GM18511 (cell line): ENCODE results near the gene ZNF750.

Source experiments
- ATAC-seq: cut with Tn5 transposase; IDR thresholded peaks from one replicate; pipeline ENCODE4 v1.9.1; 2021; ENCODE audit warnings: mild to moderate bottlenecking, moderate library complexity; ENCODE audit not compliant: unreplicated experiment

Gene ZNF750

DNA sequence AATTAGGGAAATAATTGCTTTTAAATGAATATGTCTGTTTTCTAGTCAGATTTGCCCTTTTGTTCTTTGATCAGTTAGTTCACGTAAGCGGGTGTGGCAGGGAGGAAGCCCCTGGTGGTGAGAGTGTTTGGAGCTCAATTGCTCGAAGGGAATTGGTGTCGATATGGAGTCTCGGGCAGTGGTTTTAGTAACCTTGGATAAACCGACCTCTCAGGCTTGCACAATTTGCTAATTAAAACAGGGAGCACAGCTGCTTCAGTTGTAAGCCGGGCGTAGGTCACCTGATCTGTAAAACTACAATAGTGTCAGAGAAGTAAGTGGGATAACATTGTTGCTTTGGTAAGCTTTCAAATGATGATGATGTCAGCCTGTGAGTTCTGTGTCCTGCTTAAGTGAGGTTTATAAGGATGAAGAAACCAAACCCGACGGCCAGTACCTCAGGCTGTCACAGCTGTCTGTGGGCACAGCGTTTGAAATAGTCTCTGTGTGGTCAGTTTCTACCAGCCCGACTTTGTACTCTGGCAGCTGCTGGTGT lies 2.9 kb downstream of the ZNF750 start:
- ATAC-seq, result no peak

DNA sequence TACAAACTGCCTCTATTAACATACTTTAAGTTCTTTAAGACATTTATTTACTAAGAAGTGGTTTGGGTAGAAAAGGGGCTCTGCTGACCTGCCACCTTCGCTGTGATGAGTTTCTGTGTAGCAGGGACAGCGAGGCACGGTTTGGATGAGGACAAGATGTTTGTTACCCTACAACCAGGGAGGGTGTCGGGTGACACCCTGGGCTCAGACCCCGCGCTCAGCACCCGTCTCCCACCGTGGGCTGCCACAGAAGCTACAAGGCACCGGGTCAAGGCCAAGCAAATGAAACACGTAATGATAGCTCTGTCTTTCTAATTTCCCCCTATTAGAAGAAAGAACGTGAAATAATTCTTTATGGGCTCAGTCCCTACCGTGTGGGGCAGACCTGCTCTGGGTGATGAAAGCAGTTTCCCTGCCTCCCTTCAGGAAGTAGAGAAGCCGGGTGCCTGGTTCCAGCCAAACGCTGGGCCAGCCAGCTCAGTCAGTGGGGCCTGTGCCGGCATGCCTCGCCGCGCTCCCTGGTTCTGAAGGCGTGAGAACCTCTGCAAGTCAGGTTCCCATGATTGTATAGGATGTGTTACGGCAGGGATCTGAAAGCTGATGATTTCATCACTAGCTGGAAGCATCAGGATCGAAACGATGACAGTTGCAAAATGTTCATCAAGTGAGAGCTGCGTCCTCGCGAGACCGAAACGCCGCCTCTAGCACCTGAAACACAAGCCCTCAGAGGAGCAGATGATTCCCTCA lies 3.9 kb downstream of the ZNF750 start:
- no peak for ATAC-seq

DNA sequence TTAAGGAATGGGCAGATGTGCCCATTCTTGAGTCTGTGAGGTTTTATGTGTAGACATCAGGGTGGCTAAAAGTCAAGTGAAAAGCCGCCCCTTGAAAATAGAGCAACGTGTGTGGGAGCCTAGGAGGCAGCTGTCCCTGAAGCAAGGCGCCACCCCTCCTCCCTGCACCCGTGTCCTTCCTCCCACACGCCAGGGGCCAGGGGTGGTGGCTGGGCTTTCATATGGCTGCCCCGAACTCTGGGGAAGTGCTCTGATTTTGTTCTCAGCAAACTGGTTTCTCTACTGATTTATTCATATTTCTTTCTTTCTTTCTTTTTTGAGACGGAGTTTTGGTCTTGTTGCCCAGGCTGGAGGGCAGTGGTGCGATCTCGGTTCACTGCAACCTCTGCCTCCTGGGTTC lies 4.7 kb downstream of the ZNF750 start:
- ATAC-seq, result no peak

DNA sequence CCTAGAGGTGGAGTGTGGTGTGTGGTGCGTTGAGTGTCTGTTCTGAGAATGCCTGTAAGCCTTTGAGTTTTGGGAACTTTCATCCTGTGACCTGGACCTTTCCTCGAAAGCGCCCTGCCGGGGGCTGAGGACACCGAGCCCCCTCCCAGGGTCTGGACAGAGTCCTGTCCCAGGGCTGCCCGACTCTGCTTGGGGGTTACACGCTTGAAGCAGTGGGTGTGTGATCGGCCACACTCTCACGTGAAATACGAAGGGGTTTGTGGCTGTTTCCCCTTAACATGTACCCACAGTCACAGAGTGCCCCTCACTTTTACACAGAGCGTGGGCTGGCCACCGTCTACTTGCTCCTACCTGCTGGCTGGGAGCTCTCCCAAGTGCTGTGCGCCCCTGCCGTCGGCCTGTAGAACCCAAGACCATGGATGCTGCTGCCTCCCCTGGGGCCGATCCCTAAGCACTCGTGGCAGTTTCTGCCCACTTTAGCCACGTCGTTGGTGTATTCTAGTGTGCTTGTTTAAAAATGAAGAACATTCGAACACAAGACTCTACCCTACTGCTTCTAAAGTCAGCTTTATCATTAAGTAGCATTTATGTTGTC lies 6.8 kb downstream of the ZNF750 start:
- no peak for ATAC-seq

DNA sequence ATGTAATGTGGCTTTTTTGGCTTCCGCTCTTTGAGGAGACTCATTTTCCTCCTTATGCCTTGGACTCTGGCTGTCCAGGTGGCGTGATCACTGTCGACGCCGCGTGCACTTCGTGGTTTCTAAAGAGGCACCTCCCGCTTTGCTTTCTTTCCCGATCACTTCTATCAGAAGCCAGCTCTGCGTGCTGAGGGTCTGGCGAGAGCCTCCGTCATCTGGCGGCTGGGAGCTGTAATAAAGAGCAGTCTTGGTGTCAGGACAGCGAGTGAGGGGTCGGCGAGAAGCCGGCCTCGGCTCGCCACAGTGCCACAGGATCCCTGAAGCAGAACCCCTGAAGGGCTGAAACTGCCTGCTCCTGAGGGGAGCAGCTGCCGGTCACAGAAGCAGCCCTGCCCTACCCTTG lies 7.4 kb downstream of the ZNF750 start:
- no peak for ATAC-seq

DNA sequence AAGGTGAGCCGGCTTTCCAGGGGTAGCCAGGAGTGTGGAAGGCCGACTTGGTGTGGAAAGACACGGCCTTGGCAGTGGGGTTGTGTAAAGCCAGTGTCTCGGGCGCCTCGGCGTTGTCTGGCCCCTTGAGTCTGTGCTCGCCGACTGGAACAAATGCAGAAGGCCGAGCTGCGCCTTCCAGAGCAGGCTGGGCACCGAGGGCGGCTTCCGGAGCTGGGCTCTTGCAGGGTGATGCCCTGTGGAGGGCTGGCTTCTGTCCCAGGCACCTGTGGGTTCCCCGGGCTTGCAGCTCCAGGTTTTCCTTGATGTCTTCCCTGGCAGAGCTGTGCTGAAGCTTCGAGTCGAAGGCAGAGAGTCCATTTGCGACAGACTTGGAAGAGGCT lies 8.0 kb downstream of the ZNF750 start:
- ATAC-seq, result no peak

DNA sequence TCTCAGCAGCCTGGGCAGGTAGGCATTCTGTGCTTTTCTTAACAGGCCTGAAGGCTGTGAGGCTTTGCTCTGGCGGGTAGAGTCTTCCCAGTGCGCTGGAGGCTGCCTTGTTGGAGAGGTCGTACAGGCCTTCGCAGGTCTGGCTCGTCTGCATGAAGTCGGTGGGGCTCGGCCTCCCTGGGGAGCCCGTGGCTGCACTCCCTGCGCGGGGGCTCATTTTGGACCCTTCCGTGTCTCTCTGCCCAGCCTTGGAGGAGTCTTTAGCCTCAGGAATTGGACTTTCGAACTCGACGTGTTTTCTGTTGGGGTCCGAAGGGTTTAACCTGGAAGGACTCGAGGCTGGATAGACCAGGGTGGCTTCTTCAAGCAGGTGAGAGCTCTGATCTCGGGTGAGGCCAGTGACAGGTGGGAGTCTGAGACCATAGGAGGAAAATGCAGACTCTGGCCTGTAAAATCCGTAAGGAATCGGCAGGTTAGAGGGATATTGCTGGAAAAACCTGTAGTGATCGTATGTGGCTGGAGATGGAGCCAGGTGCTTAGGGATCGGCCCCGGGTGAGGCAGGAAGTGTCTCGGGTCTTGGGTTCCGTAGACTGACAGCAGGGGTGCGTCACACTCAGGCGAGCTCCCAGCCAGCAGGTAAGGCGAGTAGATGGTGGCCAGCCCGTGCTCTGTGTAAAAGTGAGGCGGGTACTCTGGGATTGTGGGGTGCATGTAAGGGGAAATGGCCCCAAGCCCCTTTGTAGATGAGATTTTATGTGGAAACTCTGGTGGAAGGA lies 8.6 kb downstream of the ZNF750 start:
- ATAC-seq, result no peak

DNA sequence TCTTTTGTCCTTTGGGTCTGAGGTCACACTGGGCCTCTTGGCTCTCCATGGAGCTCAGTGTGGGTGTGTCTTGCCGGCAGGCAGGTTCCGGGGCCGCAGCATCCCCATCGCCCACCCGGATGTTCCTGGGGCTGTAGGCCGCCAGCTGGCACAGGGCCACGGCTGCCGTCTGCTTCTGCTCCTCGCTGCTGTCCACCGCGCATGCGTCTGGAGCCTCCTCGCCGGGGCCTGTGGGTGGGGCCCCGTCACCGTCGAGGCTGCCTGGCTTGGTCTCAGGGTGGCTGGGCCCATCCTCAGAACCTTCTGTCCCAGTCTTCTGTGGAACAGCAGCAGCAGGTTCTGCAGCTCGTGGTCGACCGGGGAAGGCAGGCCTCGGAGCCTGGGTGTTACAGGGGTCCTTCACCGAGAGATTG lies 9.6 kb downstream of the ZNF750 start:
- no peak for ATAC-seq

DNA sequence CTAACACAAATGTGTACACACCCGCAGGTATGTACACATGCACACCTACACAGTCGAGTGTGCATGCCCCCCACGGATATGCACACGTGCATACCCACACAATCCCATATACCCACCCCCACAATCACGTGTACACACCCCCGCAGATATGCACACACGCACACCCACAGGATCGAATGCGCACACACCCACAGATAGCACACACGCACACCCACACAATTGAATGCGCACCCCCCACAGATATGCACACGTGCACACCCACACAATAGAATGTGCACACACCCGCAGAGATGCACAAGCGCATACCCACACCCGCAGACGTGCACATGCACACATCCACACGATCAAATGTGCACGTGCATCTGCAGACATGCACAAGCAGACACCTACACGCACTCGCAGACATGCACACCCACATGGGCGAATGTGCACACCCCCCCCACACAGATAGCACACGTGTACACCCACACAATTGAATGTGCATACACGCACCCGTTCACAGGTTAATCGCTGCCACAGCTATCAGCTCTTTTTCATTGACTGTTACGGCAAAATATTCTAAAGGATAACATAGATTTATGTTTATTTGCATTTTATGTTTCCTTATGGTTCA lies 10.8 kb downstream of the ZNF750 start:
- ATAC-seq, result no peak

DNA sequence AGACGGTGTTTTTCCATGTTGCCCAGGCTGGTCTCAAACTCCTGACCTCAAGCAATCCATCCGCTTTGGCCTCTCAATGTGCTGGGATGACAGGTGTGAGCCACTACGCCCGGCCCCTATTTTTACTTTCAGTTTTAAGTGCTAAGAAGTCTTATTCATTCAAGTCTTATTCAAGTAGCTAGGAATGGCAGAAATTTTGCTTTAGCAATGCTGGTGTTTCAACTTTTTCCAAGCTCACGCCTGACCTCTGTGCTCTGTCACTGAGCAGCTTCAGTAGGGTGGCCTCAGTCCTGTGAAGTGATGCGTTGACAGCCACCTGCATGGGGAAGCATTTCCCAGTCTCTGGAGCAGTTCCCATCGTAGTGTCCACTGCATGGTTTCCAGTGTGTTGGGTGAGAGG lies 12.9 kb downstream of the ZNF750 start:
- no peak for ATAC-seq

DNA sequence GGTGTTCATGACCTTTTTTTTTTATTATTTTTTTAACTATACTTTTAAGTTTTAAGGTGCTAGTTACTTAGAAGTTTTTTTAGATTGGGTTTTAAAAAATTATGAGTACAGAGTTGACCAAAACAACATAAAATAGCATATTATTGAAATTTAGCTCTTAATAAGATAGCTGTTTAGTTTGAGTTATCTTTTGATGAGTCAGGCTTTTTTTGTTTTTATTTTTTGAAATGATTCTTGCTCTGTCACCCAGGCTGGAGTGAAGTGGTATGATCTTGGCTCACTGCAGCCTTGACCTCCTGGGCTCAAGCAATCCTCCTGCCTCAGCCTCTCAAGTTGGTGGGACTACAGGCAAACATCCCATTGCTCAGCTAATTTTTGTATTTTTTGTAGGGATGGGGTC lies 13.6 kb downstream of the ZNF750 start:
- ATAC-seq, result no peak

DNA sequence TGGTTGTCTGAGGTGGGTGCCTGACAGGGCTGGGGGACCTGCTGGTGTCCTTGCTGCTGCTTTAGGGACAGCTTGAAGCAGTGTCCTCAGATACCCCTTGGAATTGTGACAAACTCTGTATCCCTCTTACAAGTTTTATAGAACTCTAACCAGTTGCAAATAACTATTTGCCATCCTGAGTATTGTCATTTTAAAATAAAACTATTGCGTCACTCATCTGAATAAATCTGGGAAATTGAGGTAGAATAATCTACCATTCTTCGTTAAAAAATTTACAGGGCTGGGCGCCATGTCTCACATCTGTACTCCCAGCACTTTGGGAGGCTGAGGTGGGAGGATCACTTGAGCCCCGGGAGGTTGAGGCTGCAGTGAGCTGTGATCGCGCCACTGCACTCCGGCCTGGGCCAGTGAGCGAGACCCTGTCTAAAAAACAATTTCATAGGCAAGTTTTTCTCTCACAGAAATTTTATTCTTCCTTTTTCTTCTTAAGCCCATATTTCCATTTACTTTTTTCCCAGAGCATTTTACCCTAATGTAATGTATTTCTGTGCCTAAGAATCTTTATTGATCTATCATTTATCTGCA lies 14.2 kb downstream of the ZNF750 start:
- ATAC-seq, result no peak

DNA sequence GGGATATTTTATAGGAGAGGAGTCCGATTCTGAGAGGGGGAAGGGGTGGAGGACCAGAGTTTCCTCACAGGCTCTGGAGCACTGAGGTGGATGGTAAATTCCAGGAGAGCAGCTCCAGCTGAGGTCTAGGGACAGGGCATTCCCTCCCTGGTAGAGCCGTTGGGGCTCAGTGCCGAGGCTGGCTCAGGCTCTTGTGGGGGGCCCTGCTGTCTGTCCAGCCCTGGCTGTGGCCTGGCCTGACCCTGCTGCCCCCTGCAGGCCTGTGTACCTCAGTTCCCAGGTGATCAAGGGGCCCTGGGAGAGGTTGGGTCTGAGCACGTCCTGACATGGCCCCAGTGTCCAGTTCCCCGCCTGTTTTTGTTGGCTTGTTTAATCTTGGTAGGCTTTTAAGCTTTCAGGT lies 16.8 kb downstream of the ZNF750 start:
- ATAC-seq, result no peak

DNA sequence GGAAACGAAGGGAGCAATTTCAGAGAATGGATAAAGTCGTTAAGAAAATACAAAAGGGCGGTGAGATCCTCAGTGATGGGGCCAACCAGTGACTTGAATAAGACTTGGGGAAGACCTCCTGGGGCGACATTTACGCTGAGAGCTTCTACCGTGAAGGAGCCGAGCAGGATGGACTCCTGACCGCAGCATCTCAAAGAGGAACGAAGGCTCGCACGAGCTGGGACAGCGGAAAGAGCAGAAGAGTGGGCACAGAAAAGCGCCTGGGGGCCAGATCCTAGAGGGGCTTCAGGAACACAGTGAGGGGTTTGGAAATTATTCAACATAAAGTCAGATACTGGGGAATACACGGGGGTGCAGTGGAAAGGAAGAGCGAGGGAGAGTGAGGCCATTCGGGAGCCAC lies 17.5 kb downstream of the ZNF750 start:
- no peak for ATAC-seq

DNA sequence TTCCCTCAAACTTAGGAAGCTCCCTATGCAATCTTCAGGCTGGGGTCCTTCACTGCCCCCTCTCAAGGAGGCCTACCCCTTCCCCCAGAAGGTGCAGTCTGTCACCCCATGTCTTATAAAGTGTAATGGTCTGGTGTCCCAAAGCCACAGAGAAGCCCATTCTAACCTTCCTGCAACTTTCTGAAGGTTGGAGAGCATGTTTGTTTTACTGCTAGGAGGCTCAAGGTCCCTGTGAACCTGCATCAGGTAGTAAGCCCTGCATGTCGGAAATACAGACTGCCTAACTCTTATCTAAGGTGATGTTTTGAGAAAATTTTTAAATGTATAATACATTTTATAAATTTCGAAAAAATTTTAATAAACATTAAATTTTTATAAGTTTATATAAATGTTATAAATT lies 18.3 kb downstream of the ZNF750 start:
- no peak for ATAC-seq

DNA sequence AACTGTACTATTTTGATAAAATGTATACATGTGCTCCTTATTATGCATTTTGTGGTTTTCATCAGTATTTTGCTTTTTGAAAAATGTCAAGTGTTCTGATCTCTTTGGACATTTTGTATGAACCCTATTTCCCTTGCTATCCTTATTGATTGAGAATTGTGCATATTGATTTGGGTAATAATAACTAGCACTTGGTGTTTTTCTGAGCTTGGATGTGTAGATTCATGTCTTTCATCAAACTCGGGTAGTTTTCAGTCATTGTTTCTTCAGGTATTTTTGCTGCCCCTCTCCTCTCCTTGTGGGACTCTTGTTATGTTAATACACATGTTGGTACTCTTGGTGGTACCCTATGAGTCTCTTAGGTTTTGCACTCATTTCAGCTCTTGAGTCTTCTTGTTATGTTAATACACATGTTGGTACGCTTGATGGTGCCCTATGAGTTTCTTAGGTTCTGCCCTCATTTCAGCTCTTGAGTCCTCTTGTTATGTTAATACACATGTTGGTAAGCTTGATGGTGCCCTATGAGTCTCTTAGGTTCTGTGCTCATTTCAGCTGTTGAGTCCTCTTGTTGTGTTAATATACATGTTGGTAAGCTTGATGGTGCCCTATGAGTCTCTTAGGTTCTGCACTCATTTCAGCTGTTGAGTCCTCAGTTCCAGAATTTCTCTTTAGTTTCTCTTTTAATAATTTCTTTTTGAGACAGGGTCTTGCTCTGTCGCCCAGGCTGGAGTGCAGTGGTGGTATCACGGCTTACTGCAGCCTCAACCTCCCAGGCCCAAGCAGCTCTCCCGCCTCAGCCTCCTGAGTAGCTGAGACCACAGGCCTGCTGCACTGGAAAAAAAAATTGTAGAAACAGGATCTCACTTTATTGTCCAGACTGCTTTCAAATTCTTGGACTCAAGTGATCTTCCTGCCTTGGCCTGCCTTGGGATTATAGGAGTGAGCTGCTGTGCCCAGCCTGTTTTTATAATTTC lies 19.3 kb downstream of the ZNF750 start:
- no peak for ATAC-seq

DNA sequence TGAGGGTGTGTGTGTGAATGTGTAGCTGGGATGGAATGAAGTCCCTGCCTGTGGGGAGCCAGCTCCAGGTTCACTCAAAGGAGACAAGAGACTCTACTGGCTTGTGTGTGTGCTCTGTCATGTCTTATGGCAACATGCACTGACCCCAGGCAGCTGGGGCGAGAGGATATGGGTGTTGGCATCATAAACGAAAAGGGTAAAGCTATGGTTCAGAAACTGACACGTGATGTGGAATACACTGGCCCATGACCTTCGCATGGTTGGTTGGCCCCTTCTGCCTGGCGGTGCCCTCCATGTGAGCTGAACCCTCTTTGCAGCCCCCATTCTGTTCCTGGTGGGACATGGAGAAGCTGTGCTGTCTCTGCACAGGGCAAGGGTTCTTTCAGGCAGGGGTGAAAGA lies 21.9 kb downstream of the ZNF750 start:
- ATAC-seq, result no peak

DNA sequence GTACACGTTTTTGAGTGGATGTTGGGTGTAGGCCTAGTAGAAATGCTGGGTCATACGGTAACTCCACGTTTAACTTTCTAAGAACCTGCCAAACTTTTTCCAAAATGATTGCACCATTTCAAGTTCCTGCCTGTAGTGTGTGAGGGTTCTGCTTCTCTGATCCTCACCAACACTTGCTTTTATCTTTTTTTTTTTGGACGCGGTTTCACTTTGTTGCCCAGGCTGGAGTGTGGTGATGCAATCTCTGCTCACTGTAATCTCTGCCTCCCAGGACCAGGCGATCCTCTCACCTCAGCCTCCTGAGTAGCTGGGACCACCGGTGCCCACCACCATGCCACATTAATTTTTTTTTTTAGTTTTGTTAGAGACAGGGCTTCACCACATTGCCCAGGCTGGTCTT lies 23.5 kb downstream of the ZNF750 start:
- no peak for ATAC-seq

DNA sequence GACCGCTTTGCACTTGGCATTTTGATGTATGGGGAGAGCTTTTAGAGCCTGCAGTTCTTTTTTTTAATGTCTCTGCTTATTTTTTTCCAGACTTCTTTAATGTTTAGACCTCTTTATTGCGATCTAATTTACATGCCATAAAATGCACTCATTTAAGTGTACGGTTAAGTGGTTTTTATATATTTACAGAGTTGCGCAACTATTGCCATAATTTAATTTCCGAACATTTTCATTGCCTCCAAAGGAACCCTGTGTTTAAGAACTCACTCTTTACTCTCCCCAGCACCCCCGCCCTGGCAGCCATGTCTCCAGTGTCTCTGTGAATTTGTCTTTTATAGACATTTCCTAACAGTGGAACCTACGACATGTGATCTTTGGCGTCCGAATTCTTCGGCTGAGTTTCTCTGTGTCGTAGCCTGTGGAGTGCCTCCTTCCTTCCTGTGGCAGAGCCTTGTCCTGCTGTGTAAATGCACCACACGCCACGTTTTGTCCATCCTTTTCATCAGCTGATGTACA lies 24.0 kb downstream of the ZNF750 start:
- ATAC-seq, result no peak

DNA sequence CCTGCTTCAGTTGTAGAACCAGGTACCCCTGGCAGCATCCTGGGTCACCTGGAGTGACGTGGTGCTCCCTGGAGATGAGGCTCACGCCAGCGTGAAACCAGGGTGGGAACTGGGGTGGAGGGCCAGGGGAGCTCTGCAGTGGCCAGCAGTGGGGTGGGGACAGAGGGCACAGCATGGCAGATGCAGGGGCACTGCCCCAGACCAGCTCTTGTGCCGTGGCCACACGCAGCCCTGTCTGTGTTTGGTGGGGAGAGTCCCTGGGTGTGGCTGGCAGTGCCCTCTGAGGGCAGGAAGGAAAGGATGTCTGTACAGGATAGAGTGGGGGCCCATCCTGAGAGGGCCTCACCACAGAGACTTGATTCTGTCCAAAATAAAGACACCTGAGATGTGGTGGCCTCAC lies 24.5 kb downstream of the ZNF750 start:
- no peak for ATAC-seq
